ENCODE measurements around the gene UTF1.

The UTF1 gene

GRCh38 chr10:133196936-133197758 is 32.9 kb upstream of the UTF1 start:
- no peak for DNase-seq (ENCODE audit: low spot score)

DNA sequence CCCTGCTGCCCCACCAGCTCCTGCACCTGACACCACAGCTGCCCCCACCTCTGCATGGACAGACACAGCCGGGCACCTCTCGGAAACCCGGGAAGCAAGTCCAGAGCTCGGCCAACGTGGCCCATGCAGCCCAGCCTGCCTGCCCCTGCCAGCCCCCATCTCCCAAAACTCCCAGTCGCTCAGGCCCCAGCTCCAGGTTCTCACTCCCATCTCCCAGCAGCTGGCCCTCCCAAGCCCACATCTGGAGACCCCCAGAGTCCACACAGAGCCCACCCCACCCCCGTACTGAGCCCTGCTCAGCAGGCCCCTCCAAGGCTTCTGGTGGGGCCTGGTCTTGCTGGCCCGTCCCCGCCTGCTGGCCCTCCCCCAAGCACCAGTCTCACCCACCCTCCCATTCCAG is 32.2 kb upstream of the UTF1 start:
- no peak for DNase-seq (ENCODE audit: low spot score)

DNA sequence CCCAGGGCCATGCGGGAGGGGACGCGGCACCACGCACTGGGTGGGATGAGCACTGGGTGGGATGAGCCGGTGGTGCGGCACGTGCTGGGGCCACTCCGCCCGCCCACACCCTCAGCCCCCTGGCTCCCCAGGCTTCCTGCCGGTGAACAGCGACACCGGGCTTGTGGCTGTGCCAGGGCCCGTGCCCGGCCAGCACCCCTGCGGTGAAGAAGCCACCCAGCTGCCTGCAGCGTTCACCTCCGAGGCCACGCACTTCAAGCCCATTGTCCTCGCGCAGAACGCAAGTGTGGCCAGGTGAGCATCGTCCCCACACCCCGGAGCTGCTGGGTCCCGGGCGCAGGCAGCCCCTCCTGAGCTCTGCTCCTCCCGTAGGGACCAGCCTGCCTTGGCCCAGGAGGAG is 31.8 kb upstream of the UTF1 start:
- DNase-seq (ENCODE audit: low spot score): no peak

GRCh38 chr10:133198621-133199487 is 31.2 kb upstream of the UTF1 start:
- no peak for DNase-seq (ENCODE audit: low spot score)

DNA sequence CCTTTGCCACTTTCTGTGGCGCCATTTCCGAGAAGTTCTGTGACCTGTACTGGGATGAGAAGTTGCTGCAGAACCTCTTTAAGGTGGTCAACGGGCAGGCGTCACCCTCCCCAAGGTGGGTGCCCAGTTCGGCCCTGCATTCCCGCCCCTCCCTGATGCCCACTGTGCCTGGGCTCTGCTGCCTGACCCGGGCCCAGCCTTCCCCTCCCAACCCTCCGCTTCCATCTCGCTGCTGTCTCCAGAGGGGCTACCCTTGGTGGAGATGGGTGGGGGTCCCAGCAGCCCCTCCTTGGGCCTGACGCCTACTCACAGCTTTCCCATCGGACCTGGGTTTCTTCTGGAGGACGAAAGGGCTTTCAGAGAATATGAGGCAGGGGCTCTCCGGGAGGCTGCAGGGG is 30.5 kb upstream of the UTF1 start:
- DNase-seq (ENCODE audit: low spot score): no peak

DNA sequence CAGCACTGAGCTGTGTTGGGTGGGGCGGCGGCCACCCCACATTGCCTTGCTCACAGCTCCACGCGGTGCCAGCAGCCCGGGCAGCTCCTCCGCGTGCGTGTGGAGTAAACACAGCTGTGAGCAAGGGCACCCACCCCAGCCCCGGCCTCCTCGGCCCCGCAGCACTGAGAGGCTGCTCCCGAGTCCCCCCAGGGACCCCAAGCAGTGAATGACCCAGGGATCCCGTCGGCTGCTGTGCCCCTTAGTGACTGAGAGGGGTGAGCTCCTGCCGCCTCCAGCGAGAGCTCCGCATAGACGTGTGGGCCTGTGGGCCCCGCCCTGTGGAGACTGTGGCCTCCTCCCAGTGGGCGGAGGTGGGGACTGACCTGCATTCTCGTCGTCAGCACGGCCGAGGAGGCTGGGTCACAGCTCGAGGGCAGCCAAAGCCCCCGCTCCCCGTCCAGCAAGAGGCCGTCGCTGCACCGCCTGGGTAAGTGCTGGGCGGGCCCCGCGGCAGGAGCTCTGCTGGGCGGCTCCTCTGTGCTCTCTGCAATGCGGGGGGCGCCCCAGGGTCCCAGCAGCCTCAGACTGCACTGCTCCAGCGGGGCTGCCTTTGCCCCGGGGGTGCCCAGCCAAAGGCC is 29.9 kb upstream of the UTF1 start:
- DNase-seq (ENCODE audit: low spot score): no peak

- no peak for DNase-seq (ENCODE audit: low spot score)
These were observed 29.4 kb upstream of the UTF1 start for GRCh38 chr10:133200621-133201031.

DNA sequence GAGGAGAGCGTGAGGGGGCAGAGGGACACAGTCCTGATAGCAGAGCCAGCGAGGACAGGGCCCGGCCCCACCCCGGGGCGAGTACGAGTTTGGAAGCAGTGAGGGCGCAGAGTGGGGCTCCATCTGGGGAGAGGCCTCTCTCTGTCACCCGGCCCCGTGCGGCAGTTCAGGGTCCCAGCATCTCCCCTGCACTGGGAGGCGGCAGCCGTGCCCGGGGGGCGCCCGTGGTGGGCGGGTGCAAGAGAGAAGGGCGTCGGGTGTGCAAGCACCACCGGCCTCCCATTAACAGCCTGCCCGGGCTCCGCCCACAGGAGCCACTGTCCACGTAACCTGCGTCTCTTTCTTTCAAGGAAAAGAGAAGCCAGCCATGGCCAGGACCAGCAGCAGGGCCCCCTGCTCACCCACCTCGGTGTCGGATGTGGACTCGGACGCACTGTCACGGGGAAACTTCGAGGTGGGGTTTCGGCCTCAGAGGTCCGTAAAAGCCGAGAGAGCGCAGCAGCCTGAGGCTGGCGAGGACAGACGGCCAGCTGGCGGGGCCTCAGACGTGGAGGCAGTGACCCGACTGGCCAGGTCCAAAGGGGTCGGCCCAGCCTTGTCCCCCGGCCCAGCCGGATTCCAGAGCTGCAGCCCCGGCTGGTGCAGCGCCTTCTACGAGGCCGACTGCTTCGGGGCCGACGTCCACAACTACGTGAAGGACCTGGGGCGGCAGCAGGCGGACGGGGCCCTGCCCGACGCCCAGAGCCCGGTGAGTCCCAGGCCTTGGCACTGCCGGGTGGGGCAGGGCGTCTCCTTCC is 28.7 kb upstream of the UTF1 start:
- DNase-seq (ENCODE audit: low spot score): no peak

DNA sequence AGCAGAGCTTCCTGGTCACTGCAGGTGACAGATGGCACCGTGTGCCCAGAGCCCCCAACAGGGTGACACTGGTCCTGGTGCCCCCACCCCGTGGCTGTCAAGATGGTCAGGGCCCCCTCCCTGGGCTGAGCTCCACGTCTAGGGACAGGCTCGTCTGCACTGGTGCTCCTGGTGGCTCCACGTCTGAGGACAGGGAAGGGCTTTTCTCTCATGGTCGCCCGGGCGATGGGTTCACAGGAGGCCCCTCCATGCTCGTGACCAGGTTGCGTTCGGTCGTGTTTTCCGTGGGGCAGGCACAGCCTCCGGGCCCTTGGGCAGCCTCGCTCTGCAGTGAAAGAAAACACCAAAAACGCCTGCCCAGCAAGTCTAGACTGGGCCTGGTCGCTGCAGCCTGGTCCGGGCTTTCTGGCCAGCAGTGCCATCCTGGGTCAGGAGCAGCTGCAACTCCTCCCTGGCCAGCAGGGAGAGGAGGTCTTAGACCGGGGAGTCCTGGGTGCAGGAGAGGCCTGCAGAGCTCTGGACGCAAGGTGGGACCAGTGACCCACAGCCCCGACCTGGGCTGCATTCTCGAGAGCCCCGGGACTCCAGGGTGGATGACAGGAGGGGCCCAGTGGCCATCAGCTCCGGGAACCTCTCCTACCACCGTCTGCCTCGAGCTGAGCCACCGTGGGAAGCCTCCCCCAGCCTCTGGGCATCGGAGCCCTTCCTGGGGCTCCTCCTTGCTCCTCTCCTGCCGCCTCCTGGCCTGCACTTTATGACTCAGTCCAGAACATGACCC is 27.9 kb upstream of the UTF1 start:
- no peak for DNase-seq (ENCODE audit: low spot score)

DNA sequence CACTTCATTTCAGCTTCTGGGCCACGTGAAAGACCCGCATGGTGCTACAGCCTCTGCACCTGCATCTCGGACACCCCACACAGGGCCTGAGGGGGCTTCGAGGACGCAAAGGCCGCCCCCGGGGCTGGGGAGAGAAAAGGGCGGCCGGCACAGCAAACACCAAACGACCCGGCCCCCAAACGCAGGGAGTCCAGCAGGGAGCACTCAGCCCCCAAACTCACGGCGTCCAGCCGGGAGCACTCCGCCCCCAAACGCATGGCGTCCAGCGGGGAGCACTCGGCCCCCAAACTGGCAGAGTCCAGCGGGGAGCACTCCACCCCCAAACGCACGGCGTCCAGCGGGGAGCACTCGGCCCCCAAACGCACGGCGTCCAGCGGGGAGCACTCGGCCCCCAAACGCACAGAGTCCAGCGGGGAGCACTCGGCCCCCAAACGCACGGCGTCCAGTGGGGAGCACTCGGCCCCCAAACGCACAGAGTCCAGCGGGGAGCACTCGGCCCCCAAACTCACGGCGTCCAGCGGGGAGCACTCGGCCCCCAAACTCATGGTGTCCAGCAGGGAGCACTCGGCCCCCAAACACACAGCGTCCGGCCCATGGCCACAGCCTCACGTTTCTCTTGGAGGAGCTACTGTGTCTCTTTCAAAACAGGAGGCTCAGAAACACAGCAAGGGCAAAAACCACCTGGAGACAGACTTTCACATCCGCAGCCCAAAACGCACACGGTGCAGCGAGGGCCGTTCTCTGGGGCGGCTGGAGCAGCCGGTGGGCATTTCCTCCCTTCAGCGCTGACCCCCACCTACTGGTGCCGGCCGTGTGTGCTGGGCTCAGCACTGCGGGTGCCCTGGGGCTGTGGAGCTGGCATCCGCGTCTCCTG is 27.0 kb upstream of the UTF1 start:
- DNase-seq (ENCODE audit: low spot score): no peak

- no peak for DNase-seq (ENCODE audit: low spot score)
These were observed 26.3 kb upstream of the UTF1 start for GRCh38 chr10:133203652-133204195.

DNA sequence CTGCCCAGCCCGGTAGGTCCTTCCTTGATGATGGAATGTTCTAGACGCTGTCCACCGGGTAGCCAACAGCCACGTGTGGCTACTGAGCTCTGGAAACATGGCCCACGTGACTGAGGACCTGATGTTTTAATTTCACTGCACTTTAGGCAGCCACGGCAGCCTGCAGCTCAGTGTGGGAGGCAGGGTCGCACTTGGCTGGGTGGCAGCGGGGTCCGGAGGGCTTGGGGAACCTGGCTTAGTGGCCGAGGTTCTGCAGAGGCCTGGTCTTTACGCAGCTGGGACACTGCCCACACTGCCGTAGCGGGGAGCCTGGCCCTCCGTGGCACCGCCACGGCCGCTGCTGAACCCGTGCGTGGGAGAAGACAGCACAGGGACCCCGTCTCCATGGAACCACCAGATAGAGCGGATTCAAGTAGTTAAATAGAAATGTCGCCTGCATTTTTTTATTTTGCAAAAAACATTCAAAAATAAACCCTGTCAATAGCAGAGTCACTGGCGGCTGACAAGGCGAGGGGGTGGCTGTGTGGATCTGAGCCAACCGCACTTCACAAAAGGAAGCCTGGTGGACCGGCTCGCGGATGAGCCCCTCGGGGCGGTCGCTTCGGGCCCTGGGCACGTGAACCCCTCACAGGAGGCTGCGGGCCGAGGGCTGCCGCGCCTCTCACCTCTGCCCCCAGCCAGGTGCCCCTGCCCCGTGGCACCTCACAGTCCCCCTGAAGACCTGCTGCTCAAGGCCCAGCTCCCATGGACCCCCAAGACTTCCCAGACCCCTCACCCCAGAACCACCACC is 25.6 kb upstream of the UTF1 start:
- DNase-seq (ENCODE audit: low spot score): no peak

- no peak for DNase-seq (ENCODE audit: low spot score)
These were observed 24.9 kb upstream of the UTF1 start for GRCh38 chr10:133205146-133205545.

- DNase-seq (ENCODE audit: low spot score): no peak
These were observed 23.5 kb upstream of the UTF1 start for GRCh38 chr10:133206356-133207040.

DNA sequence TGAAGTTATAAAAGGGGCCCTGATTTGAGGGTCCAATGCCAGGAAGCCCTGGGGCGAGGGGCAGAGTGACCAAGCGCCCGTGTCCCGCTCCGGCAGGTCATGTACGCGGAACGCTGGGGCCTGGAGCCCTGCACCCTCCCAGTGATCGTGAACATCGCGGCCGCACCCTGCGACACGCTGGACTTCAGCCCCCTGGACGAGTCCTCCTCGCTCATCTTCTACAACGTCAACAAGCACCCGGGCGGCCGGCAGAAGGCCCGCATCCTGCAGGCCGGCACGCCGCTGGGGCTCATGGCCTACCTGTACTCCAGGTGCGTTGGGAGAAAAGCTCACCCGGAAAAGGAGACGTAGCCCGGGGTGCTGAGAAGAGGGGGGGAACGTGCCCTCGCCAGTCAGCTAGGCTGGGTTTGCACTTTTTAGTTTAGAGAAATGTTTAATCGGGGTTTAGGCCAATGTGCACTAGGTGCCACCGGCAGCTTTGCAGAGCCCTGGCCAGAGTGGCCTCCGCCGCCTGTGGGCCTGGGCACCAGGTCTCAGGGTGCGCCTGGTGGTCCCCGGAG is 22.9 kb upstream of the UTF1 start:
- DNase-seq (ENCODE audit: low spot score): no peak

- no peak for DNase-seq (ENCODE audit: low spot score)
These were observed 22.4 kb upstream of the UTF1 start for GRCh38 chr10:133207627-133208026.

GRCh38 chr10:133208466-133208865 is 21.6 kb upstream of the UTF1 start:
- no peak for DNase-seq (ENCODE audit: low spot score)

DNA sequence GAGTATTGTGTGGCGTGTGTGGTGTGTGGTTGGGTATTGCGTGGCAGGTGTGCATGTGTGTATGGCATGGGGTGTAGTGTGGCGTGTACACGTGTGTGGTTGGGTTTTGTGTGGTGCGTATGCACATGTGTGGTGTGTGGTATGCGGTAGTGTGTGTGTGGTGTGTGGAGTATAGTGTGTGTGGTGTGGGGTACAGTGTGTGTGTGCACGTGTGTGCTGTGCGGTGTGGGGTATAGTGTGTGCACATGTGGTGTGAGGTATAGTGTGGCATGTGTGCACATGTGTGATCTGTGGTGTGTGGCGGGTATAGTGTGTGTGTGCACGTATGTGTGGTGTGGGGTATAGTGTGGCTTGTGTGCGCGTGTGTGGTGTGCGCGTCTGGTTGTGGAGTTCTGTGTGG is 20.9 kb upstream of the UTF1 start:
- no peak for DNase-seq (ENCODE audit: low spot score)

All from globus pallidus (tissue), 1 donor.